HG03025 (cell line): ENCODE results near the gene HNRNPU.
"Not testable (repeated sequence)": the region's sequence is repeated elsewhere in the genome, so short reads cannot be mapped to it uniquely, and the experiment has no call there.

Source experiments
- ATAC-seq: cut with Tn5 transposase; IDR thresholded peaks from one replicate; pipeline ENCODE4 v1.9.1; 2021; ENCODE audit warnings: mild to moderate bottlenecking, moderate library complexity; ENCODE audit not compliant: unreplicated experiment, low FRiP score

Gene HNRNPU

GRCh38 chr1:244843148-244843978 lies 21.0 kb downstream of the HNRNPU start:
- ATAC-seq, result no peak

- no peak for ATAC-seq
Observed at GRCh38 chr1:244841273-244841927, 22.9 kb downstream of the HNRNPU start.

GRCh38 chr1:244840219-244840794 lies 24.0 kb downstream of the HNRNPU start:
- no peak for ATAC-seq

- ATAC-seq, result no peak
Observed at GRCh38 chr1:244839656-244840055, 24.7 kb downstream of the HNRNPU start.

- no peak for ATAC-seq
Observed at GRCh38 chr1:244837597-244838258, 26.6 kb downstream of the HNRNPU start.

- no peak for ATAC-seq
Observed at GRCh38 chr1:244836584-244836983, 27.8 kb downstream of the HNRNPU start.

- no peak for ATAC-seq
Observed at GRCh38 chr1:244836135-244836521, 28.2 kb downstream of the HNRNPU start.

GRCh38 chr1:244835276-244836134 lies 28.8 kb downstream of the HNRNPU start, which contains the start of gene COX20:
Gene COX20, plus strand, starts transcription at chr1:244835658. Its CDS starts 57 bp downstream, at chr1:244835715.
- peak; percentile 68 for ATAC-seq

- ATAC-seq, result peak; percentile 70
Observed at GRCh38 chr1:244834543-244835275, 29.6 kb downstream of the HNRNPU start.

GRCh38 chr1:244833734-244834542 lies 30.4 kb downstream of the HNRNPU start:
- ATAC-seq, result peak; percentile 13

- not testable (repeated sequence) for ATAC-seq
Observed at GRCh38 chr1:244833260-244833659, 31.1 kb downstream of the HNRNPU start.

GRCh38 chr1:244830639-244831038 lies 33.7 kb downstream of the HNRNPU start:
- ATAC-seq, result no peak

GRCh38 chr1:244826712-244827111 lies 37.6 kb downstream of the HNRNPU start:
- ATAC-seq, result no peak

- ATAC-seq, result no peak
Observed at GRCh38 chr1:244822878-244823277, 41.5 kb downstream of the HNRNPU start.

- ATAC-seq, result no peak
Observed at GRCh38 chr1:244821134-244821533, 43.2 kb downstream of the HNRNPU start.

GRCh38 chr1:244820131-244820530 lies 44.2 kb downstream of the HNRNPU start:
- no peak for ATAC-seq

GRCh38 chr1:244817415-244817894 lies 46.9 kb downstream of the HNRNPU start:
- no peak for ATAC-seq

- no peak for ATAC-seq
Observed at GRCh38 chr1:244815600-244816099, 48.7 kb downstream of the HNRNPU start.
